ENCODE data around the gene PSENEN.

DNA sequence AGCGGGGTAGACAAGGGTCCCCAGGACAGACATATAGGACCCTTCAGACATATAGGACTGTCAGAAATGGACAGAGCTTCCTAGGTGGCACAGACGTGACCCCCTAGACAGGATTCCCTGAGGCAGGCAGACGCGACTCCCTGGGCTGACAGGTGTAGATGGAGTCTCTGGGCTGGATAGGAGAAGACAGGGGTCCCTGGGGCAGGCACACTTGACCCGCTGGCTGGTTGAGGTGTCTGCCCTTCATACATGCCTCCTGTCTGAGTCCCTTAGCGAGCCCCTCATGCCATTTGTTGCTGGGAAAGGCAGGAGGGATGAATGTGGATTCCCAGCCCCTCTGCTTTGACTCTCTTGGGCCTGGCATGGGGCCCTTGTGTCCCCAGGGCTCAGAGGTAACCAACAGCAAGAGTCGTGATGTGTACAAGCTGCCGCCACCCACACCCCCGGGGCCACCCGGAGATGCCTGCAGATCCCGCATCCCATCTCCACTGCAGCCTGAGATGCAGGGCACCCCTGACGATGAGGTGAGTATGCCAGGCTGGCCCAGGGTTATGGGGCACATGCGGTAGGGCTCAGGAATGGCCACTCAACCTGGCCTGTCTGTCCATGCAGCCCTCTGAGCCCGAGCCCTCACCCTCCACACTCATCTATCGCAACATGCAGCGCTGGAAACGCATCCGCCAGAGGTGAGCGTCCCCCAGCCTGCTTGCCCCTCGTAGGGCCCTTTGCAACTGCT is 8.4 kb downstream of the PSENEN start:
- TF ChIP-seq POLR2AphosphoS5 (IDR thresholded peaks at IDR 0.05; ENCODE audit: borderline replicate concordance, low read depth, low read length) (no peak), EZH2 (IDR thresholded peaks at IDR 0.05) (no peak)

Measured in SK-N-MC (cell line).